Transverse colon (tissue), 4 donors: ENCODE results near the gene TMEM260. TPM values are rescaled to one million over a fixed set of nuclear protein-coding genes. Genes with fewer than 3 reads are reported as not detected.

Experiments
- DNase-seq: peaks from one replicate; pipeline ENCODE4 v3.0.0-alpha.2; 2019
- H3K27ac ChIP-seq, 4 donors: fragments of 200-600 bp; sonication (generic); 2 replicates each; pipeline ENCODE4 v1.5.1; 2016 to 2018; ENCODE audit warnings: inconsistent platforms in 4 of 4
- H3K27me3 ChIP-seq: fragments of 200-600 bp; sonication (generic); 2 replicates; pipeline ENCODE4 v1.5.1; 2017; ENCODE audit warnings: inconsistent platforms
- H3K36me3 ChIP-seq, 4 donors: fragments of 200-600 bp; sonication (generic); 2 replicates each; pipeline ENCODE4 v1.5.1; 2017 to 2019; ENCODE audit warnings: inconsistent platforms in 4 of 4
- H3K4me1 ChIP-seq, 4 donors: fragments of 200-600 bp; sonication (generic); 2 replicates each; pipeline ENCODE4 v1.5.1; 2017 to 2020; ENCODE audit warnings: inconsistent platforms in 4 of 4
- H3K4me3 ChIP-seq, 4 donors: fragments of 200-600 bp; sonication (generic); 1 replicate in 1 of 4; 2 replicates in 3 of 4; pipeline versions ENCODE4 v1.5.1 to v1.6.1; 2017 to 2019; ENCODE audit warnings: inconsistent platforms in 4 of 4
- H3K9me3 ChIP-seq, 2 donors: fragments of 200-600 bp; sonication (generic); 2 replicates each; pipeline ENCODE4 v1.5.1; 2017 to 2019; ENCODE audit warnings: inconsistent platforms in 2 of 2
- CTCF ChIP-seq, 5 experiments: fragments of 200-600 bp in 3 of 5; fragments of 450-650 bp in 2 of 5; sonication (generic) in 3 of 5; IDR thresholded peaks; 1 replicate in 2 of 5; 2 replicates in 3 of 5; pipeline ENCODE4 v1.5.1; 2016 to 2017; ENCODE audit warnings: antibody characterized with exemption in 5 of 5, inconsistent platforms in 3 of 5, mild to moderate bottlenecking in 2 of 5, moderate library complexity in 1 of 5
- EP300 ChIP-seq: sonication (generic); formaldehyde crosslinking; IDR thresholded peaks from one replicate; pipeline ENCODE4 v1.6.1; 2017; ENCODE audit warnings: antibody characterized with exemption, low read depth
- POLR2A ChIP-seq: fragments of 450-650 bp; IDR thresholded peaks from one replicate; pipeline ENCODE4 v1.6.1; 2016; ENCODE audit warnings: antibody characterized with exemption, mild to moderate bottlenecking, moderate library complexity
- POLR2AphosphoS5 ChIP-seq, 3 donors: sonication (generic); formaldehyde crosslinking; IDR thresholded peaks; one replicate each; pipeline ENCODE4 v1.6.1; 2016; ENCODE audit warnings: antibody characterized with exemption in 3 of 3
- WGBS, 2 donors: methylation state at CpG; one replicate each; pipeline ENCODE4 v1.1.5; 2018; ENCODE audit warnings: low coverage in 1 of 2; 5-methylcytosine and 5-hydroxymethylcytosine counted together
- in situ Hi-C, 4 donors: fragments of 200-750 bp; cut with MboI; loops; one replicate each; pipeline versions ENCODE4 v1.15.0 to v1.15.1; 2017; ENCODE audit warnings: low sequenced_read_pairs in 3 of 4, low pct_ligation_motif_present in 1 of 4, low pct_unique_long_range_greater_than_20kb in 1 of 4
- intact Hi-C: fragments of 100-400 bp; cut with DNase I; formaldehyde crosslinking; loops from one replicate; pipeline ENCODE4 v1.15.1; 2023; ENCODE audit warnings: low total_unique reads
- total RNA-seq, 4 donors: library from RNA; depleted of rRNA; stranded (reverse); fragments of >200 nt; gene quantifications; one replicate each; pipeline ENCODE4 v1.1.0, GENCODE V29; 2016

TMEM260 gene
- total RNA-seq, 4 donors from 2014 or later, result 22.9 to 52.7 (median 23.7) TPM

GRCh38 chr14:56635041-56635440, 55.4 kb downstream of the TMEM260 start:
- peaks cover 4 to 7% of the 10 kb centered on the region in 2 donors for H3K9me3 ChIP-seq
- no peak overlapping the region for H3K4me3 ChIP-seq
- TF ChIP-seq CTCF (IDR thresholded peaks at IDR 0.05) (no peak), EP300 (no peak), POLR2AphosphoS5 (IDR thresholded peaks at IDR 0.05) (no peak), POLR2A (no peak)
- peaks cover 0 to 84% (median 37%) of the 10 kb centered on the region in 4 donors for H3K36me3 ChIP-seq
- in situ Hi-C loops (no loop called here), intact Hi-C loops (no loop called here)
- H3K4me1 ChIP-seq, result no peaks in the 10 kb centered on the region
- no peak for DNase-seq
- 98% methylated on average over 2 of the region's 2 CpGs; no CpG with 5 or more reads in 1 of the 2 donors for WGBS, 2 donors
- H3K27me3 ChIP-seq, result no peaks in the 10 kb centered on the region
- H3K27ac ChIP-seq, result no peak overlapping the region

GRCh38 chr14:56647493-56647892, 67.9 kb downstream of the TMEM260 start:
- no peak for DNase-seq
- WGBS, 2 donors, result 87 to 94% methylated on average over 2 of the region's 2 CpGs
- Histone ChIP-seq H3K4me1 (no peaks in the 10 kb centered on the region), H3K27me3 (no peaks in the 10 kb centered on the region), H3K4me3 (no peak overlapping the region), H3K36me3 (peaks cover 0 to 16% (median 2%) of the 10 kb centered on the region in 4 donors), H3K9me3 (no peaks in the 10 kb centered on the region), H3K27ac (no peak overlapping the region)
- in situ Hi-C loops (no loop called here), intact Hi-C loops (no loop called here)
- TF ChIP-seq CTCF (IDR thresholded peaks at IDR 0.05), result no peak
- TF ChIP-seq POLR2A, result no peak
- TF ChIP-seq POLR2AphosphoS5 (IDR thresholded peaks at IDR 0.05), result no peak
- TF ChIP-seq EP300, result no peak

- H3K4me1 ChIP-seq, result no peaks in the 10 kb centered on the region
- H3K9me3 ChIP-seq, result no peaks in the 10 kb centered on the region
- H3K27ac ChIP-seq, result no peak overlapping the region
- in situ Hi-C loops (no loop called here), intact Hi-C loops (no loop called here)
- 88 to 90% methylated on average over 4 to 6 of the region's 6 CpGs for WGBS, 2 donors
- no peaks in the 10 kb centered on the region for H3K27me3 ChIP-seq
- TF ChIP-seq CTCF (IDR thresholded peaks at IDR 0.05) (no peak), POLR2A (no peak), POLR2AphosphoS5 (IDR thresholded peaks at IDR 0.05) (no peak), EP300 (no peak)
- H3K36me3 ChIP-seq, result peaks cover 0 to 16% (median 2%) of the 10 kb centered on the region in 4 donors
- no peak overlapping the region for H3K4me3 ChIP-seq
- no peak for DNase-seq
Observed at GRCh38 chr14:56648508-56649301, 69.1 kb downstream of the TMEM260 start.

- Histone ChIP-seq H3K4me3 (no peak overlapping the region), H3K4me1 (no peaks in the 10 kb centered on the region), H3K36me3 (peaks cover 0 to 16% (median 2%) of the 10 kb centered on the region in 4 donors), H3K27ac (no peak overlapping the region), H3K27me3 (no peaks in the 10 kb centered on the region), H3K9me3 (no peaks in the 10 kb centered on the region)
- intact Hi-C loops (no loop called here), in situ Hi-C loops (no loop called here)
- DNase-seq, result no peak
- TF ChIP-seq POLR2AphosphoS5 (IDR thresholded peaks at IDR 0.05) (no peak), CTCF (IDR thresholded peaks at IDR 0.05) (no peak), EP300 (no peak)
- 98% methylated on average over 3 of the region's 3 CpGs for WGBS, 2 donors
Observed at GRCh38 chr14:56649382-56649781, 69.8 kb downstream of the TMEM260 start.
